PC-3 (cell line): Measurements from ENCODE around the gene PMPCB. TPM values are rescaled to one million over a fixed set of nuclear protein-coding genes. Genes with fewer than 3 reads are reported as not detected.
A peak's percentile ranks its signal among the peaks of the same experiment; 100 is the strongest.

Source experiments
- ATAC-seq: fragments of 200-7000 bp; cut with Tn5 transposase; 2 replicates; pipeline ENCODE4 v1.9.1; 2020; ENCODE audit warnings: mild to moderate bottlenecking, moderate library complexity
- BruUV-seq: library from RNA; stranded (reverse); fragments of 400-500 nt; replicated peaks from 2 replicates; lab custom pipeline; 2021; lab: Mats Ljungman, UMichigan
- CTCF ChIA-PET: fragments of 300-600 bp; sonication (Branson Sonifier 250); formaldehyde crosslinking; loops from one replicate; lab custom pipeline; 2022; ENCODE audit warnings: antibody characterized with exemption; lab: Charles Lee
- POLR2A ChIA-PET: fragments of 300-600 bp; sonication (Branson Sonifier 250); formaldehyde crosslinking; loops from one replicate; lab custom pipeline; 2022; ENCODE audit warnings: antibody characterized with exemption; ENCODE audit not compliant: unreplicated experiment; lab: Charles Lee
- DNase-seq: peaks from one replicate; pipeline ENCODE4 v3.0.0-alpha.2; 2015
- H2AFZ ChIP-seq: fragments of 300-600 bp; sonication (generic); 2 replicates; pipeline ENCODE4 v1.6.0; 2016; ENCODE audit warnings: antibody characterized with exemption, low read length
- H3F3A ChIP-seq: fragments of 300-600 bp; sonication (generic); one replicate; pipeline ENCODE4 v1.6.0; 2017; ENCODE audit warnings: antibody characterized with exemption, low read length, control low read depth, mild to moderate bottlenecking; ENCODE audit not compliant: unreplicated experiment
- H3K27ac ChIP-seq: fragments of 300-600 bp; sonication (generic); 2 replicates; pipeline ENCODE4 v1.5.1; 2016; ENCODE audit warnings: mild to moderate bottlenecking, low read length
- H3K27me3 ChIP-seq: fragments of 300-600 bp; sonication (generic); 2 replicates; pipeline ENCODE4 v1.6.1; 2016; ENCODE audit warnings: low read length, mixed read lengths
- H3K36me3 ChIP-seq: fragments of 300-600 bp; sonication (generic); 2 replicates; pipeline ENCODE4 v1.6.1; 2016; ENCODE audit warnings: low read depth, mixed run types, low read length, mixed read lengths
- H3K4me1 ChIP-seq: fragments of 300-600 bp; sonication (generic); 2 replicates; pipeline ENCODE4 v1.5.1; 2016; ENCODE audit warnings: low read length; ENCODE audit not compliant: insufficient read depth
- H3K4me2 ChIP-seq: fragments of 300-600 bp; sonication (generic); 2 replicates; pipeline ENCODE4 v1.6.0; 2016; ENCODE audit warnings: low read length
- H3K4me3 ChIP-seq: fragments of 300-600 bp; sonication (generic); 2 replicates; pipeline ENCODE4 v1.5.1; 2016; ENCODE audit warnings: mild to moderate bottlenecking, low read length, mixed read lengths
- H3K79me2 ChIP-seq: fragments of 300-600 bp; sonication (generic); 2 replicates; pipeline ENCODE4 v1.6.1; 2017; ENCODE audit warnings: low read length, mixed read lengths
- H3K9ac ChIP-seq: fragments of 300-600 bp; sonication (generic); 2 replicates; pipeline ENCODE4 v1.6.0; 2016; ENCODE audit warnings: mild to moderate bottlenecking, low read length
- H3K9me2 ChIP-seq: fragments of 300-600 bp; sonication (generic); replicated peaks from 2 replicates; pipeline ENCODE4 v1.6.1; 2016; ENCODE audit warnings: mixed run types, low read length, mixed read lengths
- H3K9me3 ChIP-seq: fragments of 300-600 bp; sonication (generic); 2 replicates; pipeline ENCODE4 v1.6.1; 2016; ENCODE audit warnings: low read length, mixed read lengths
- H4K20me1 ChIP-seq: fragments of 300-600 bp; sonication (generic); 2 replicates; pipeline ENCODE4 v1.6.1; 2016; ENCODE audit warnings: low read length, mixed read lengths
- CTCF ChIP-seq: fragments of 300-600 bp; sonication (generic); conservative IDR thresholded peaks from 2 replicates; pipeline ENCODE4 v1.5.1; 2017; ENCODE audit warnings: antibody characterized with exemption, low read depth, mild to moderate bottlenecking, low read length
- EZH2 ChIP-seq: fragments of 300-600 bp; sonication (generic); IDR thresholded peaks from one replicate; pipeline ENCODE4 v1.6.1; 2017; ENCODE audit warnings: antibody characterized with exemption, mild to moderate bottlenecking, low read length; ENCODE audit not compliant: unreplicated experiment
- EZH2phosphoT487 ChIP-seq: fragments of 300-600 bp; sonication (generic); IDR thresholded peaks from 2 replicates; pipeline ENCODE4 v1.6.1; 2018; ENCODE audit warnings: mild to moderate bottlenecking, antibody characterized with exemption, low read length, borderline replicate concordance
- intact Hi-C: fragments of 100-400 bp; cut with micrococcal nuclease; formaldehyde crosslinking; loops from 2 replicates; pipeline ENCODE4 v1.9.0; 2023
- total RNA-seq: library from RNA; depleted of rRNA; stranded (reverse); fragments of >200 nt; gene quantifications from 2 replicates; pipeline ENCODE4 v1.2.3, GENCODE V29; 2014

PMPCB gene
- total RNA-seq, 1 experiment from 2014 or later, result 49.6 TPM

DNA sequence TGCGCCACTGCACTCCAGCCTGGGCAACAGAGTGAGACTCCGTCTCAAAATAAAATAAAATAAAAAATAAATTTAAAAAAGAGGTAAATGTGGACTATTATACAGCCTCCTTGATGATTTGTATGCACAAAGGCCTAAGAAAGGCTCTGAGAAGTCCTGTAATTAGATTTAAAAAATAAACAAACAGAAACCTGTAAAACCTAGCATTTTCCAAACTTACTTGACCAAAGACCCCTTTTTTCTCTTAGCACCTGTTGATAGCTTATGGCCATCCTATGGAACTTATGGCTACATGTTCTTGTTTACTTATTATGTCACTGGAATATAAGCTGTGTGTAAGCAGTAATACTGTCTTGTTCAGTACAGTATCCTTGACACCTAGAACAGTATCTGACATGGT, 41.6 kb downstream of the PMPCB start:
- H3K4me3 ChIP-seq, result no peak overlapping the region
- H3K9me2 ChIP-seq, result no peaks in the 10 kb centered on the region
- no peaks in the 10 kb centered on the region for H3K9me3 ChIP-seq
- BruUV-seq, result no TSS peak
- H3K79me2 ChIP-seq, result peaks cover 68% of the 10 kb centered on the region
- H3K4me1 ChIP-seq, result 0 out of 2 replicates have a peak, but pooled peaks cover 5% of the 10 kb centered on the region
- H4K20me1 ChIP-seq, result peaks cover 13% of the 10 kb centered on the region; the same call in 1 of the 2 replicates
- no peak overlapping the region for H3K27ac ChIP-seq
- peaks cover 37% of the 10 kb centered on the region for H3K36me3 ChIP-seq
- DNase-seq (no peak), ATAC-seq (no peak)
- H3K4me2 ChIP-seq, result no peak overlapping the region
- H3F3A ChIP-seq, result no peaks in the 10 kb centered on the region
- H2AFZ ChIP-seq, result no peak overlapping the region
- intact Hi-C loops, result no loop called here
- no peaks in the 10 kb centered on the region for H3K27me3 ChIP-seq
- ChIA-PET CTCF (no interaction called here), POLR2A (no interaction called here)
- H3K9ac ChIP-seq, result no peak overlapping the region
- TF ChIP-seq CTCF (no peak), EZH2phosphoT487 (no peak), EZH2 (no peak)

GRCh38 chr7:103341466-103341865, 44.2 kb downstream of the PMPCB start:
- intact Hi-C loops, result loop anchor here (10.0 kb wide), 1 partner anchor 197 kb away; the partner anchor contains the start of gene NAPEPLD
- H3K4me1 ChIP-seq, result 0 out of 2 replicates have a peak, but pooled peaks cover 5% of the 10 kb centered on the region
- BruUV-seq, result no TSS peak
- DNase-seq, result no peak
- CTCF ChIA-PET, result no interaction called here
- H3K27ac ChIP-seq, result no peak overlapping the region
- no peaks in the 10 kb centered on the region for H3F3A ChIP-seq
- H3K36me3 ChIP-seq, result peaks cover 35% of the 10 kb centered on the region
- POLR2A ChIA-PET, result no interaction called here
- H3K9ac ChIP-seq, result no peak overlapping the region
- no peaks in the 10 kb centered on the region for H3K27me3 ChIP-seq
- H3K9me2 ChIP-seq, result no peaks in the 10 kb centered on the region
- TF ChIP-seq CTCF (no peak), EZH2 (no peak), EZH2phosphoT487 (no peak)
- peaks cover 13% of the 10 kb centered on the region; the same call in 1 of the 2 replicates for H4K20me1 ChIP-seq
- ATAC-seq, result no peak
- H3K4me3 ChIP-seq, result no peak overlapping the region
- H3K79me2 ChIP-seq, result peaks cover 78% of the 10 kb centered on the region
- no peak overlapping the region for H2AFZ ChIP-seq
- no peaks in the 10 kb centered on the region for H3K9me3 ChIP-seq
- H3K4me2 ChIP-seq, result 0 out of 2 replicates have a peak overlapping the region, but pooled peaks have one; percentile 12

GRCh38 chr7:103343332-103343731, 46.1 kb downstream of the PMPCB start:
- ChIA-PET CTCF (no interaction called here), POLR2A (no interaction called here)
- DNase-seq (peak; percentile 17), ATAC-seq (no peak)
- H3K9me2 ChIP-seq, result no peaks in the 10 kb centered on the region
- TF ChIP-seq EZH2phosphoT487 (no peak), CTCF (no peak), EZH2 (no peak)
- intact Hi-C loops, result loop anchor here (10.0 kb wide), 1 partner anchor 199 kb away; the partner anchor contains the start of gene NAPEPLD
- H3K4me1 ChIP-seq, result peaks cover 12% of the 10 kb centered on the region
- H3K27ac ChIP-seq, result no peak overlapping the region; the same call in 1 of the 2 replicates
- H3F3A ChIP-seq, result no peaks in the 10 kb centered on the region
- peaks cover 13% of the 10 kb centered on the region; the same call in 1 of the 2 replicates for H4K20me1 ChIP-seq
- H3K4me2 ChIP-seq, result peak overlapping the region; percentile 88
- no peaks in the 10 kb centered on the region for H3K9me3 ChIP-seq
- no peaks in the 10 kb centered on the region for H3K27me3 ChIP-seq
- H2AFZ ChIP-seq, result no peak overlapping the region
- H3K79me2 ChIP-seq, result peaks cover 81% of the 10 kb centered on the region
- peaks cover 21% of the 10 kb centered on the region; the same call in 1 of the 2 replicates for H3K36me3 ChIP-seq
- H3K4me3 ChIP-seq, result peak overlapping the region; percentile 88
- no TSS peak for BruUV-seq
- H3K9ac ChIP-seq, result peak overlapping the region; percentile 97
